SKM-1 treated with dmso at 0.1 percent for 144 hours (cell line): ENCODE measurements around the gene SPRR1A.

ENCODE experiments used
- DNase-seq: peaks from one replicate; lab custom pipeline; 2025; ENCODE audit not compliant: unreplicated experiment; lab: John Stamatoyannopoulos, UW

SPRR1A gene, protein sequence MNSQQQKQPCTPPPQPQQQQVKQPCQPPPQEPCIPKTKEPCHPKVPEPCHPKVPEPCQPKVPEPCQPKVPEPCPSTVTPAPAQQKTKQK

DNA sequence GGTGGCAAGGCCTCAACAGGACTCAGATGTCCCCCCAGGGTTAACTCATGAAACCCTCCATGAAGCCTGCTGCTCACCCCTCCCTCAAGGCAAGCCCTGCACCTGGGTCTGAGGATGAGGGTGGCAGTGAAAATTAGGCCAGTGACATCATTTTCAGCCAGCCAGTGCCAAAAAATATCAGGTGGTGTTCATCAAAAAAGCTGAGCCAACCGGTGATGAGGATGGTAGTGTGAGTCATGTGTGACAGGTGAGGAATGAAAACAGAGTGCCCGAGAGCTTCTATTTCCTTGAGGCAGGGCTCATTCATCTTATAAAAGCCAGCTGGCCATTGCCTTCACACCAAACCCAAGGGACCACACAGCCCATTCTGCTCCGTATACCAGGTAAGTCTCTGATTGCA is at the start of gene SPRR1A:
TSS of gene SPRR1A (plus strand) at position 339 of the 400 bp plus-strand sequence. CDS start 1,150 bp downstream, outside the sequence.
- no peak for DNase-seq

DNA sequence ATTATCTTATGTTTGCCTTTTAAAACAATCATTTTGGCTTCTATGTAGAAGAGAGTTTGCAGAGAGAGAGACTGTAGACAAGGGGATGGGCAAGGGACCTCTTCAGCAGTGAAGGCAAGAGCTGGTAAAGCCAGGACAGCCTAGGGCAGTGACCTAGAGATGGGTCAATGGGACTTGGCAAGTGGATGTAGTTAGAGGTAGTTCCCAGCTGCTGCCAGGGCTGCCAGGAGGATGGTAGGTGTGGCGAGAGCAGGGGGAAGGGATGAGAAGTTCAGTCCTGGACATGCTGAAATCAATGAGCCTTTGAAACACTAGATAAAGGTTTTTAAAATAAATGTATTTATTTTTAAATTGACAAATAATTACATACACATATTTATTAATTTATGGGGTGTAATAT is 43.3 kb upstream of the SPRR1A start:
- DNase-seq = no peak

DNA sequence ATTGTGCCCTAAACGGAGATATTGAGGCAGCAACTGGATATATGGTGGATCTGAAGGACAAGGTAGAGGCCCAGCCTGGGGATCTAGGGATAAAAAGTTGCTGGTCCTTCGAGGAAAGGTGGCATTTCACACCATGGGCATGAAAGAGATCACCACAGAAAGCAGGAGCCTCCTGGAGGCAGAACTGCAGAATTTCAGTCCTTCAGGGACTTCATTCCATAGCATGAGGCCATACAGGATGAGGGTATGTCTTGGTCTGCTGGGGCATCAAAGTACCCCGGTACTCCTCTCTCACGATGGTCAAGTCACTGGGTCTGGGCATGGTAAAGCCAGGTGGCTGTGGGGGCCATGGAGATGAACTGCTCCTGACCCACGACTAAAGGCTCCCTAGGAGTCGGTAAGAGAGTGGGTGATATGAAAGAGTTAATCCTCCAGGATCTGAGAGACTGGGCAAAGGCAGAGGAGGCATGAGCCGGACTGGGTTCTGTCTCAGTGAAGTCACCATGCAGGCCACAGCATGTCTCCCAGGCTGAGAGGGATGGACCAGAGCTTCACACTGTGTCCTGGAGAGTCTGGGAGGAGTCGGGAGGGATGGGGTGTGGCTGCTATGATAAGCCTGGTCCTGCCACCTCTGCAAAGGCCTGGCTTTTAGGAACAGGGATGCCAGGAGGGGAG is 42.7 kb upstream of the SPRR1A start:
- no peak for DNase-seq

DNA sequence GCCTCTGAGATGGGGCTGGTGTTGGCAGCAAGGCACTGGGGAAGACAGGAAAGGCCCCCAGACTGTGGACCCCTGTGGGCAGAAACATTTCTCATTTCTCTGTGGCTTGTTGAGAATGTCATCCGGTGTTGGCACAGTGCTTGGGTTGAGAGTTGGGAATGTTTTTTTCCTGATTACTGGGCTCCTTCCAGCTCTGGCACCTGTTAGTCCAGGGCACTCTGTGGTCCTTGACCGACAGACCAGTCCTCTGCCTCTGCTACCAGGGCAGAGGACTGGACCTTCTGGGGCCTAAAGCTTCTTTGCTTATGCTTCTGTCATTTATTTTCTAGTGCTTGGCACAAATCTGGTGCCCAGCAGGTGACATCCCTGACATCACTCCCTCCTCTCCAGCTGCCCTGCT is 41.7 kb upstream of the SPRR1A start:
- DNase-seq = no peak

DNA sequence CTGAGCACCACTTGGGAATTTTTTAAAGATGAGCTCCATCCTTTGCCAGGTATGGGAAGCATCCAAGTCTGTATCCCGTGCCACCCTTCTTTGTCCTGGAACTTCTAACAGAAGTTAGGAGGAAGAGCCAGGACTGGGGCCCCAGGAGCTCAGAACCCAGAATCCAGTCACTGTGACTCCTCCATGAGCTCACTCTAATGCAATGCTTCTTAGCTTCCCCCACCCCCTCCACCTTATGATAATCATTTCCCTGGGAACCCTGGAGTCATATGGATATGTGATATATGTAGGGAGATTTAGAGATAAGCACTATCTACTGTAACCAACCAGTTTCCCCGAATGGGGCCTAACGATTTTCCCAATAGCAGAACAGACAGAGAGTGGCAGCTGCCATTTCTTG is 37.6 kb upstream of the SPRR1A start:
- DNase-seq = no peak

DNA sequence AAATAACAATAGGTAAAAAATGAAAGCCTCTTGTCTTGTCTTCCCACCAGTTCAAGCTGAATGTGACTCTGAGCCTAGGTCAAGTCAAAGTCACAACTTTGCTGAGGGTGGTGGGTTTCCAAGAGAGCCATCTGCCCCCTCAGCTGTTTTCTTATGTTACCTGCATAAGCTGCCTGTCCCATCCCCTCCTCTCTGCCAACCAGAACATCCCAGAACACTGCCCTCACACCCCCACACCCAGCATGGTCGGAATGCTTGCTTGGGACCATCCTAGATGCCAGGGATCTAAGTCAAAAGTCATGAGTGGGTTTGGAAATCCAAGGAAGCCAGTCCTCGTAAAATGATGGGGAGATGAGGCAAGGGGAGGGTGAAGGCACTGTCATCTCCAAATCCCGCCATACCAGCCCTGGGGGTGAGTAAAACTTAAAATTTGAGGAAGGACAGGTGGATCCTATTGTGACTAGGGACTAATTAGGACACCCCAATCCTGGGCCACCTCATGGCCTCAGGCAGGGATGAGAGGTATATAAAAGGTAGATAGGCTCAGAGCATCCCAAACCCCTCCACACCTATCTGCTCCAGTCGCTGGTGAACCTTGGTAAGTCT is 37.1 kb upstream of the SPRR1A start, which contains the start of gene SPRR5:
TSS of gene SPRR5 (plus strand) at position 556 of the 606 bp plus-strand sequence. CDS start 1,349 bp downstream, outside the sequence.
- no peak for DNase-seq

DNA sequence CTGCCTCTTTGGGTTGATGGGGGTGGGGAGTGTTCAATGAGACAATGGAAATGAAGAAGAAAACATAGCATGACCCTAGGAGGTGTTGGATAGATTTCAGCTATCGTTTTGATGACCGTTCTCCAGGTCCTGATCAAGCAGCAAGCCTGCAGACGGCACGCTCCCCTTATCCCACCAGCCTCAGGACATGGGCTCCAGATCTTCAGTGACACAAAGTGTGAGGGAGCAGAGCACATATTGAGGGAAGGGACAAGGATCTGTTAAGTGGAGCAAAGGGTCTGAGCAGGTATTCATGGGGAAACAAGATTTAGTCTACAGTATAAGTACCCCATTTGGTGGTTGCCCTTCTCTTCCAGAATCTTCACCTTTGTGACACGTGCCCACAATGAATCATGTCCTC is 32.2 kb upstream of the SPRR1A start:
- no peak for DNase-seq

DNA sequence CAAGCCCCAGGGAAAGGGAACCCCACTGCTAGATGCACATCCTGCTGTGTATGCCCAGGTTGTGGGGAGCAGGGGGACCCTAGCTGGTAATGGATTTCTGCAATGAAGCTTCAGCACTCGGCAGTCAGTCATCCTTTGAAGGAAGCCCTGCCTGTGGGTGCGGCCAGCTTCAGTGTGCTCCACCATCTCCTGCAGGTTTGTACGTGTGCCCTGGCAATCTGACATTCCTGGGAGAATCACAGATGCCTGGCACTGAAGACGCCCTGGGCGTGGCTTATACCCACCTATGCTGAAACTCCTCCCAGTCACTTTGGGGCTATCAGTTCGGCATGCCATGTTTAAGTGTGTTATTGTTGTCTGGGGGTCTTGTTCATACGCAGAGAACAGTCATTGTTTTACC is 30.1 kb upstream of the SPRR1A start:
- DNase-seq = no peak

DNA sequence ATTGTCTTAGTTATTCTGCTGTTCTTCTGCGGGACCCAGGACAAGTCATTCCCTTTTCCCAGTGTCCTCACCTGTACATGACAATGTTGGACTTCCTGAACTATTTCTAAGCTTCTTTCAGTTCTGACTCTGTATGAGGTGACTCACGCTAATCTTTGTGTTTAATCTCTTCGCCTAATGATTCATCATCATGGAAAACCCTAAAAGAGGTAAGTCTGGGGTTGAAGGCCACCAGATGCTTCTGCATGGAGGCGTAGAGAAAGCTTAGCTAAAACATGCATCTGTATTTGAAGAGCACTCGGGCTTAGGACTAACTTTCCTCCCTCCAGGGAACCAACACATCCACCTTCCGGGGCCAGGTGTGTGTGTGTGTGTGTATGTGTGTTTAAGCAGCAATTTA is 29.4 kb upstream of the SPRR1A start:
- no peak for DNase-seq

DNA sequence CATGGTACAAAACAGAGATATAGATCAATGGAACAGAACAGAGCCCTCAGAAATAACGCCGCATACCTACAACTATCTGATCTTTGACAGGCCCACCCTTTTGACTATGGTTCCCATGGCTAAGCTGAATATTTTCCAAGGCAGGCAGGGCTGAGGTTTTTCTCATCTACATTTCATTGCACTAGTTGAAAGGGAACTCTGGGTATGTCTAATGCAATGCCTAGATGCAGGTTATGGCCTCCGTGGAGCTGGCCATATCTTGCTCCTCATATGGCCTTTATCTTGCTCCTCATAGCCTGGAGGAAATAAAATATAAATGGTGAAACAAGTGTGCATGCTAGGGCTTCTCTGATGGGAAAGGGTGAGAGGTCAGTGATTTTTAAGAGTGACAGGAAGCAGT is 26.3 kb upstream of the SPRR1A start:
- no peak for DNase-seq

DNA sequence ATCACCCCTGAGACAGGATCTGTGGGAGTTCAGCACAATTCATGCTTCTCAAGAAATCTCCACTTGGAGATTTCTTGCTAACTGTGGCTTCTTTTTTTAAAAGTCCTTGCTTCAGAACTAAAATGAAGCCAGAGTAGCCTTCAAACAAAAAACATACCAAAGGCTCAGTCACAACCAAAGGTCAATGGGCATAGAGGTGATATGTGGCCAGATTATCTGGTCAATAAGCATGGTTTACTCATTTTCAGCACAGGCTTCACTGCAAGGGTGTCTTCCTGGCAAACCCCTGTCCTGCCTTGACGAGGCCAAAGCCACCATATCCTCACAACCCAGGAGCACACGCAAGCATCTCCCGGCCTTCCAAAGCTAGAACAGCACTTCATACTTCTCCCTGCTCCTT is 24.6 kb upstream of the SPRR1A start:
- no peak for DNase-seq

DNA sequence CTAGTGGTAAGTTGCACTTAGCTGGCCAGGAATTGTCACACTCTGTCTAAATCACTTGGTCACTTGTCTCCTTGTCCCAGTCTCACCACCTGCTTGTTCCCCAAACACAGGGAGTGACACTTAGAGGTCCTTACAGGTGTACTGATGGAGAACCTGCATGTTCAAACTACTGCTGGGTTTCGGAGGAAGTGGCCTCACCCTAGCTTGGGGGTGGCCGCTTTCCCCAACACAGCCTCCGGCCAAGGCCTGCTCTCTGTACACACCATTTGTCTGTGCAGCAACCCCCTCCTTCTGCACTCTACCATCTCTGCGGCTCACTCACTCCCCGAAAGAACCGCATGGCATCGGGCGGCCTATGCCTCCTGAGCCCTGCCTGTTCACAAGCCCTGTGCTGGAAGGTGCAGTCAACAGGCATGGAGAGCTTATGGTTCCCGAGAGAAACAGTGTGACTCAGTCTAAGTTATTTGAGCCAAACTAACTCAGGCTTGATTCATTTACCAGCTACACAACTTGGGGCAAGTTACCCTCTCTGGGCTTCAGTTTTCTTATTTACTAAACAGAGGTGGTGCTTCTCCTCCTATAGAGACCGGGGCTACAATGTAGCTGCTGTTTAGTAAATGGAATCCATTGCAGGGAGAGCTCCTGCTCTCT is 24.0 kb upstream of the SPRR1A start:
- no peak for DNase-seq

DNA sequence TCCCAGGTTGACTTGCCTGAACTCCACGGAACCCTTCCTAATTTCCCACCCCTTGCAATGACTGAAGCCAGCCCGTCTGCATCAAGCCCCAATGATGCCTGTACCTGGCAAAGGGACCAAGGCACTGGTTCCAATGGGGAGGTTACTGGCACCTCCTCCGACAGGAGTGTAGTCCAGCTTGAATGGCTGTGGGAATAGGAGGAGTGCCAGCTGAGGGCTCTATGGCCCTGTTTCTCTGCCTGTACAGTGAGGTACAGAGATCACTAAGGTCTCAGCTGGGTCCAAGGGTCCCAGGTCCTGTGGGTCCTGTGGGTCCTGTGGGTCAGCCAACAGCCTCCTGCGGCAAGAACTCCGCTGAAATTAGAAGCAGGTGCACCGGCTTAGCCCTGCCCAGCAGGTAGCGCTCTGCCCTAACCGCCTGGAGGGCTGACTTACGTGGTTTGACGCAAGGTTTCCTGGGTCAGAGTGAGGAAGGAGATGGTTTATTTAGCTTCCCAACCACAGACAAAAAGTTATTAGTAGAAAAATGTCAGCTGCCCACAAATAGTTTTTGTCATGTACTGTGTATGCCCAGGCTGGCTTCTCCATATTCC is 23.3 kb upstream of the SPRR1A start:
- DNase-seq = no peak

DNA sequence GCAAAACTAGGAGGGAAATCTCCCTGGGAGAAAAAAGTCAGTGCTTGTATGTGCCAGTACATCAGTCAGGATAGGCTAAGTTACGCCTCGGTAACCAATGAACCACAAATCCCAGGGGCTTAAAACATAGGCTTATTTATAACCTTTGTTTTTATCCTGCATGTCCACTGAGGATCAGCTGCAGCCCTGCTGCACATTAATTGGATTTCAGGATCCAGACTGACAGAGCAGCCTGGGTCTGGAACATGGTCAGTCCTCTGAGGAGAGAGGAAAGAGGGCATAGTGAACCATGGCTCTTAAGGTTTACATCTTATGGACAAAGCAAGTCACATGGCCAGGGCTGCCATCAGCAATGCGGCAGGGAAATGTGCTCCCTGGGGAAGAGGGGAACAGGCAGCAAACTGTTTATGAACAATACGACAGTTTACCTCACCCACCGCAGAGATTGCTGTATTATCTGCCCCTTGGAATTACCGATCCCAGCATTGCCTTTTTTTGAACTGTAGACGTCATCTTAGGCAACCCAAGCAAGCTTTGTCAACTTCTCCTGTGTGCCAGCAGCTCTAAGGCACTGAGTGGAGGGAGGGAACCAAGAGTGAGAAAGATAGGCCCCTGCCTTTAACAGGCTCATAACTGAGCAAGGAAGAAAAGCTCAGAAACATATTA is 22.5 kb upstream of the SPRR1A start:
- DNase-seq = no peak

DNA sequence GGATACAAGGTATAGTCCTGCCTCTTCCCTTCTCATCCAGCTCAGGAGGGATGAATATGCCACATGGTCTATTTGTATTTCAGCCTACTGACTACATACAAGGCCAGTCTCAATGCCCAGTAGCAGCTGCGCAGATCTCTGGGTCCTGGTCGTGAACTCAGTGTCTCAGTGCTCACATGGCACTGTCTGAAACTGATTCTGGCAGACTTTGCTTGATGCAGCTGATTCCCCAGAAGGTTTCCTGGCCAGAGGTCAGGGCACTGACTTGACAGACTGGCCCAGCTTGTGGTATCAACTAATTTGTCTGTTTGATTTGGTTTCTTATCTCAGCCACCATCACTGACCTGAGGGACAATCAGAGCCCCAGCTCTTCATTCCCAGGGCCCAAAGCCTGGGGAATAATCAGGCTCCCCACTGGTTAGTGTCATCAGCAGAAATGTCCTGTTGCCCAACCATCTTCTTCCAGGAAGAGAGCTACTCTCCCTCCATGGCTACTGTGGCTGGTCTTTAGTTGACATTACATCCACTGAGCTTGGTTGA is 20.9 kb upstream of the SPRR1A start:
- DNase-seq = no peak

DNA sequence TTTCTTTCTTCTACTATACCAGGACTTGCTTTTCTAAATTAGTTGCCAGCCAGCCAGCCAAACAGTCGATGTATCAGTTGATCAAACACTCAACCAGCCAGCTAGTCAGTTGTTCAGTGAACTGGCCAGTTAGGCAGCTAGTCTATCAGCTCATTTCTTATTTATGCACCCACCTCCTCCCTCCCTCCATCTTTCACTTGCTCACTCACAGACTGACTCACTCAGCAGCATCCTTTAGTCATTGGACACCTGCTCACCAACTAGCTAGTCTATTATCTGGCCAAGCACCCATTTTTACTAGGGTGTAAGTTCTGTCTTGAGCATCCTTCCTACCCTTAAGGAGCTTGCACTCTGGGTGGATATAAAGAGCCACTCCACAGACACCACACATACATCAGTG is 19.3 kb upstream of the SPRR1A start:
- DNase-seq = no peak

DNA sequence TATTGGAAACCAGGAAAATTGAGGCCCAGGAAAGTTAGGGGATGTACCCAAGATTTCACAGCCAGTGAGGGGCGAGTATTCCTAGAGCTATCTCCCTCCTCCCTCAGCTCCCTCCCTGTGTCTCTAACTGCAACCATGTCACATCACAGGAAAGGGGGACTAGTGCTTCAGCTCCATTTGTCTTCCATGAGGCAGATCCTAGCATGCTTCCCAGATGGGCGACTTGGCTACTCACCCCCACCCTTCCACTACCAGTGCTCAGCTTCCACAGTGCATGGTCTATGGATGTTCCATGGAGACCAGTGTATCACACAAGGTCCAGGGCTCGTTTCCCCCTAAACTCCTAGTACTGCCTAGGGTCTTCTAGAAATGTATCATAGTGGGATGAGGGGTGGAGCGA is 18.0 kb upstream of the SPRR1A start:
- no peak for DNase-seq

DNA sequence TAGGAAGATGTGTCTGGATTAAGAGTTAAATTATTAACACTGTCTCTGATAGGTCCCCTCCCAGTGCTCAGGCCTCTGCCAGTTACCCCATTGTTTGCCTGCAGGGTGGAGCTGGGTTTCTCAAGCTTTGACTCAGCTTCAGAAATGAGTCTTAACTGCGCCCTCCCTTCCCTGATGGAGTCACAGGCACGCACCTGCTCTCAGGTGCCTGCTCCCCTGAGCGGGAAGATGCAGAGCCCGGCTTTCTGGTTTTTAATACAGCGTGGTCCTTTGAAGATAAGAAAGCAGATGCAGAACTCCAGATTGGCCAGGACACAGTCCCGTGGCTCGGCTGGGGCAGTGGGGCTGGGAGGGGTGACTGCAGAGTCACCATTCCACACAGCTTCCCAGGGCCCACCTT is 16.7 kb upstream of the SPRR1A start:
- DNase-seq = no peak

DNA sequence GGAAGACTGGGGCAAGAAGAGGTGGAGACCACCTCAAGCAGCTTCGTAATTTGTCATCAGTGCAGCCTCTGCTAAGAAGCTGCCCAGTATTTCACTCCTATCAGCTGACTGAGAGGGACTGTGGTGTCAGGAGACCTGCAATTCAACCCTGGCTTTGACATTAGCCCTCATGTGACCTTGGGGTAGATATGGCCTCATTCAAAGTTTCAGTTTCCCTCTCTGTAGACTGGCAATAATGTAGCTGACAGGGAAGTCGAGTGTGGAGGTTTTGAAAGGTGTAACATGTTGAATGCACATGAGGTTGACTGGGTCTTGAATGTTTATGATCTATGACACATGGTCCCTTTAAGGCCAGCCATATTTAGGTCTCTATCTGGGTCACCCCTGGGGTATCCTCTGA is 15.6 kb upstream of the SPRR1A start:
- no peak for DNase-seq

DNA sequence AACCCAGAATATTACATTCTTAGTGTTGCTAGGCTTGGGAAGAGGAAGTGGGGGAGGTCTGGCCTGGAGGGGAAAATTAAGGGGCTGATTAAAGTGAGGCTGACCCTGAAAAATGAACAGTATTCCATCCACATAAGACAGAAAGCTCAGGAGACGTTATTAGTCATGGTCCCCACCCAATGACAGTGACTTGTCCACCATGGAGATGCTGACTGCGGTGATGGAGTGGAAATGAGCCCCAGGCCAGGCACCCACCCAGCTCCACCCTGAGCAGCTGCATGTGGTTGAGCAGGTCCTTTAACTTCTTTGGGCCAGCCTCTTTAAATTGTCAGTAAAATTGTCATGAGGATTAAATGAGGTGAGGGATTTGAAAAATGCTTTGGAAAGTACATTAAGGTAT is 14.8 kb upstream of the SPRR1A start:
- no peak for DNase-seq

DNA sequence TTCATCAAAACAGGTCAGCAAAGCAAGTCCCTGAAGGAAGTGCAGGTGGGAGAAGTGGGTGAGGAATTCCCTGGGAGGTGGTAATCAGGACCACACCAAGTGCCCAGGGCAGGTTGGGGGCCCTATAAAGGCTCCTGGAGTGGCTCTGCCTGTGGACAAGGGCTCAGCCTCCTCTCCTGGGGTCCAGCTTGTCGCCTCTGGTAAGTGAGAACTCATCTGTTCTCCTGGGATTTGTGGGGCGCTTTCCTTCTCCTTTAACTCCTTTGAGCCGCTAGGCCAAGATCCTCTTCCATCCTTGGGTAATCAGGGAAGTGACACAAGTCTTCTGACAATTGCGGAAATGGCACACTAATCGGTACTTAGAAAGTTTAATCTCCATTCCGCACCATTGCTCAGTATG is 13.4 kb upstream of the SPRR1A start, which contains the start of gene SPRR4:
TSS of gene SPRR4 (plus strand) at position 154 of the 400 bp plus-strand sequence. CDS start 1,243 bp downstream, outside the sequence.
- DNase-seq = no peak
